Measurements from ENCODE around the gene CDH13.

DNA sequence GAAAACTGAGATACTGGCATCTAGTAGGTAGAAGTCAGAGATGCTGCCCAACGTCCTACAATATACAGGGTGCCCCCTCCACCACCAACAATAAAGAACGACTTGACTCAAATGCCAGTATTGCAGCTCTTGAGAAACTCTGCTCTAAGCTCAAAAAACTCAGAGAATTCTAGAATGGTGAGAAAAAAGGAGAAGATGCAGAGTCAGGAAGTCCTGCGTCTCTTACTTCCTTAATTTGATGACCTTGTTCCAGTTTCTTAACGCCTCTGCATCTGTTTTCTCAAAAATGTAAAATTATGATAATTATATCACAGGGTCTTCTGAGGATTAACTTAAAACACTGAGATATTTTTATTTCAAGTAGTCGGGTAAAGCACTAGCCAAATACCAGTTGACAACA lies 1179.3 kb downstream of the CDH13 start:
- TF ChIP-seq, protein P1, sequence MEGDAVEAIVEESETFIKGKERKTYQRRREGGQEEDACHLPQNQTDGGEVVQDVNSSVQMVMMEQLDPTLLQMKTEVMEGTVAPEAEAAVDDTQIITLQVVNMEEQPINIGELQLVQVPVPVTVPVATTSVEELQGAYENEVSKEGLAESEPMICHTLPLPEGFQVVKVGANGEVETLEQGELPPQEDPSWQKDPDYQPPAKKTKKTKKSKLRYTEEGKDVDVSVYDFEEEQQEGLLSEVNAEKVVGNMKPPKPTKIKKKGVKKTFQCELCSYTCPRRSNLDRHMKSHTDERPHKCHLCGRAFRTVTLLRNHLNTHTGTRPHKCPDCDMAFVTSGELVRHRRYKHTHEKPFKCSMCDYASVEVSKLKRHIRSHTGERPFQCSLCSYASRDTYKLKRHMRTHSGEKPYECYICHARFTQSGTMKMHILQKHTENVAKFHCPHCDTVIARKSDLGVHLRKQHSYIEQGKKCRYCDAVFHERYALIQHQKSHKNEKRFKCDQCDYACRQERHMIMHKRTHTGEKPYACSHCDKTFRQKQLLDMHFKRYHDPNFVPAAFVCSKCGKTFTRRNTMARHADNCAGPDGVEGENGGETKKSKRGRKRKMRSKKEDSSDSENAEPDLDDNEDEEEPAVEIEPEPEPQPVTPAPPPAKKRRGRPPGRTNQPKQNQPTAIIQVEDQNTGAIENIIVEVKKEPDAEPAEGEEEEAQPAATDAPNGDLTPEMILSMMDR (IDR thresholded peaks at IDR 0.05; ENCODE audit: low read depth, low read length), result no peak
- no peak for TF ChIP-seq EZH2phosphoT487 (IDR thresholded peaks at IDR 0.05; ENCODE audit: low read depth)

Measured in OCI-LY3 (cell line).